K562 (cell line): ENCODE results near the gene GJD2. TPM values are rescaled to one million over a fixed set of nuclear protein-coding genes. Genes with fewer than 3 reads are reported as not detected.

Source experiments
- ATAC-seq: fragments of 200-7000 bp; cut with Tn5 transposase; 3 replicates; pipeline ENCODE4 v1.9.1; 2020; ENCODE audit warnings: moderate library complexity
- BruUV-seq: library from RNA; stranded (reverse); fragments of 400-500 nt; replicated peaks from 2 replicates; lab custom pipeline; 2021; lab: Mats Ljungman, UMichigan
- CTCF ChIA-PET: fragments of 300-600 bp; formaldehyde crosslinking; extraction: SDS; loops from one replicate; lab custom pipeline; 2021; ENCODE audit warnings: low intra/inter-chr PET ratio; lab: Yijun Ruan, JAX
- POLR2A ChIA-PET: fragments of 300-600, 350-650 bp; sonication (Branson Sonifier 250); formaldehyde crosslinking; extraction: SDS; loops from one replicate; lab custom pipeline; 2021; ENCODE audit warnings: antibody characterized with exemption, inconsistent platforms; lab: Yijun Ruan, JAX
- DNase-seq, 4 experiments: peaks; one replicate each; pipeline versions ENCODE4 v3.0.0 to v3.0.0-alpha.2; 2011 to 2018; ENCODE audit warnings: low spot score in 3 of 4, mixed read lengths in 3 of 4; ENCODE audit errors: extremely low read depth in 1 of 4
- FAIRE-seq: peaks from 2 replicates; lab custom pipeline; 2011; peaks lifted over from hg19 to GRCh38; lab: Jason Lieb, UNC
- H2AFZ ChIP-seq: 2 replicates; pipeline ENCODE4 v1.6.0; 2011; ENCODE audit warnings: low read depth, low read length, control low read depth, inconsistent platforms
- H3K27ac ChIP-seq: fragments of 200-600 bp; 3 replicates; pipeline ENCODE4 v1.8.0; 2011; ENCODE audit warnings: low read depth, mild to moderate bottlenecking, control low read depth, inconsistent platforms, low read length, moderate library complexity, mixed read lengths; ENCODE audit errors: extremely low read depth
- H3K27me3 ChIP-seq, 2 experiments: fragments of 300-600 bp in 1 of 2; 2 replicates in 1 of 2; 3 replicates in 1 of 2; pipeline versions ENCODE4 v1.6.0 to v1.8.0; 2011; ENCODE audit warnings: inconsistent platforms in 2 of 2, low read length in 2 of 2, mild to moderate bottlenecking in 1 of 2, mixed read lengths in 1 of 2, moderate library complexity in 1 of 2; ENCODE audit not compliant: control insufficient read depth in 2 of 2, insufficient read depth in 2 of 2
- H3K36me3 ChIP-seq: fragments of 300-600 bp; 3 replicates; pipeline ENCODE4 v1.8.0; 2011; ENCODE audit warnings: mild to moderate bottlenecking, low read length, inconsistent platforms; ENCODE audit not compliant: control insufficient read depth, insufficient read depth
- H3K4me1 ChIP-seq, 2 experiments: fragments of 200-600 bp in 1 of 2; replicated peaks in 1 of 2; 2 replicates in 1 of 2; 3 replicates in 1 of 2; pipeline versions ENCODE4 v1.5.1 to v1.8.0; 2011; ENCODE audit warnings: inconsistent platforms in 2 of 2, low read length in 2 of 2, mild to moderate bottlenecking in 1 of 2, mixed read lengths in 1 of 2, moderate library complexity in 1 of 2; ENCODE audit not compliant: control insufficient read depth in 2 of 2, insufficient read depth in 2 of 2
- H3K4me2 ChIP-seq: 2 replicates; pipeline ENCODE4 v1.6.1; 2011; ENCODE audit warnings: low read length, control low read depth, inconsistent platforms, mixed read lengths; ENCODE audit not compliant: insufficient read depth
- H3K4me3 ChIP-seq: fragments of 200-600 bp; sonication (generic), shearing (Covaris generic); 2 replicates; pipeline ENCODE4 v1.5.1; 2016; ENCODE audit warnings: control low read depth, inconsistent platforms
- H3K79me2 ChIP-seq: fragments of 200-600 bp; 3 replicates; pipeline ENCODE4 v1.8.0; 2011; ENCODE audit warnings: low read length, inconsistent platforms; ENCODE audit not compliant: control insufficient read depth, insufficient read depth
- H3K9ac ChIP-seq, 2 experiments: 2 replicates each; pipeline versions ENCODE4 v1.6.0 to v1.6.1; 2011; ENCODE audit warnings: low read depth in 2 of 2, low read length in 2 of 2, control low read depth in 1 of 2, inconsistent platforms in 1 of 2, mild to moderate bottlenecking in 1 of 2, mixed read lengths in 1 of 2; ENCODE audit not compliant: insufficient read depth in 1 of 2
- H3K9me1 ChIP-seq: one replicate; pipeline ENCODE4 v1.6.0; 2011; ENCODE audit warnings: inconsistent platforms, mild to moderate bottlenecking, low read length, moderate library complexity; ENCODE audit not compliant: control insufficient read depth, insufficient read depth
- H3K9me3 ChIP-seq: replicated peaks from 2 replicates; pipeline ENCODE4 v1.5.1; 2011; ENCODE audit warnings: low read depth, low read length, inconsistent platforms; ENCODE audit not compliant: control insufficient read depth, insufficient read depth
- H4K20me1 ChIP-seq: replicated peaks from 2 replicates; pipeline ENCODE4 v1.6.1; 2011; ENCODE audit warnings: low read length, inconsistent platforms, mixed read lengths; ENCODE audit not compliant: control insufficient read depth, insufficient read depth
- ATF1 ChIP-seq, 2 experiments: fragments of 450-650 bp in 1 of 2; IDR thresholded peaks; 2 replicates each; pipeline ENCODE4 v1.6.1; 2016; ENCODE audit warnings: missing compliant biosample characterization in 1 of 2, missing genetic modification characterization in 1 of 2
- FOXJ2 ChIP-seq: fragments of 200-800 bp; sonication (Bioruptor generic); IDR thresholded peaks from 2 replicates; pipeline ENCODE4 v1.6.1; 2016; ENCODE audit warnings: missing genetic modification characterization, missing compliant biosample characterization
- ILK ChIP-seq: fragments of 450-650 bp; IDR thresholded peaks from 2 replicates; pipeline ENCODE4 v1.6.1; 2016; ENCODE audit warnings: missing genetic modification characterization, low read depth, mild to moderate bottlenecking, missing compliant biosample characterization, moderate library complexity, borderline replicate concordance
- MITF ChIP-seq: IDR thresholded peaks from 2 replicates; pipeline ENCODE4 v1.6.1; 2014; ENCODE audit warnings: antibody characterized with exemption
- NELFE ChIP-seq: IDR thresholded peaks from 2 replicates; pipeline ENCODE4 v1.6.1; 2011; ENCODE audit warnings: mild to moderate bottlenecking; ENCODE audit not compliant: insufficient read depth, insufficient read length
- SETDB1 ChIP-seq: IDR thresholded peaks from one replicate; pipeline ENCODE4 v1.6.1; 2012; ENCODE audit warnings: low read length, control low read depth, inconsistent platforms
- SIN3B ChIP-seq: fragments of 450-650 bp; IDR thresholded peaks from 2 replicates; pipeline ENCODE4 v1.6.1; 2017; ENCODE audit warnings: low read depth, mild to moderate bottlenecking, moderate library complexity
- STAT5A ChIP-seq: IDR thresholded peaks from 2 replicates; pipeline ENCODE4 v1.6.1; 2012; ENCODE audit warnings: low read length, inconsistent platforms, borderline replicate concordance
- TRIM24 ChIP-seq, 2 experiments: fragments of 450-650 bp; IDR thresholded peaks; 2 replicates each; pipeline ENCODE4 v1.6.1; 2016
- ZNF253 ChIP-seq: fragments of 250-450 bp; sonication (Bioruptor Pico); conservative IDR thresholded peaks from 2 replicates; pipeline ENCODE4 v1.6.1; 2021; ENCODE audit warnings: mild to moderate bottlenecking
- WGBS: fragments of 100-300 bp; shearing (Covaris generic); methylation state at CpG from one replicate; pipeline ENCODE4 v1.1.6; 2016; ENCODE audit warnings: low coverage, mixed read lengths; ENCODE audit not compliant: insufficient coverage; ENCODE audit errors: missing lambda C conversion rate; 5-methylcytosine and 5-hydroxymethylcytosine counted together
- in situ Hi-C: fragments of 300-500 bp; cut with MboI; formaldehyde crosslinking; loops from 4 replicates; pipeline ENCODE4 v1.15.0; 2018; ENCODE audit warnings: inconsistent platforms, mixed read lengths
- intact Hi-C: fragments of 100-400 bp; cut with micrococcal nuclease; formaldehyde crosslinking; loops from 2 replicates; pipeline ENCODE4 v1.14.2; 2022
- polyA plus RNA-seq, 8 experiments: library from polyadenylated mRNA; depleted of rRNA in 4 of 8; stranded (reverse) in 5 of 8; unstranded in 3 of 8; fragments of >200 nt; fragmentation: Nextera tagmentation in 2 of 8; fragmentation: Illumina TruSeq in 1 of 8; extraction: Ambion mirVana in 2 of 8; extraction: Trizol in 1 of 8; gene quantifications; 2 replicates each; pipeline versions ENCODE4 v1.2.1 to v1.2.3, GENCODE V29; 2011 to 2014; ENCODE audit warnings: inconsistent platforms in 1 of 8, missing spikeins in 1 of 8
- total RNA-seq, 7 experiments: library from RNA; depleted of rRNA in 6 of 7; stranded (reverse); fragments of >200 nt in 6 of 7; fragmentation: Illumina TruSeq in 2 of 7; extraction: Trizol in 2 of 7; gene quantifications; 2 replicates each; pipeline versions ENCODE4 v1.2.1 to v1.2.3, GENCODE V29; 2011 to 2021; ENCODE audit warnings: low replicate concordance in 1 of 7

The GJD2 gene
- total and polyA plus RNA-seq, 9 of the 15 experiments (the other 6 are each of a cell fraction or from before 2014, with no cell fraction given) = not detected

- in situ Hi-C loops = no loop called here
- Histone ChIP-seq H3K9ac (no peak overlapping the region), H3K9me1 (no peaks in the 10 kb centered on the region), H3K9me3 (no peaks in the 10 kb centered on the region), H3K79me2 (no peaks in the 10 kb centered on the region), H4K20me1 (no peaks in the 10 kb centered on the region), H3K27me3 (peaks cover 2 to 4% of the 10 kb centered on the region in 2 experiments; a peak in 1 of 5 replicates), H2AFZ (no peak overlapping the region), H3K4me1 (no peaks in the 10 kb centered on the region; a peak in 1 of 5 replicates), H3K4me3 (no peak overlapping the region), H3K36me3 (no peaks in the 10 kb centered on the region), H3K27ac (no peak overlapping the region), H3K4me2 (no peak overlapping the region)
- BruUV-seq = no TSS peak
- intact Hi-C loops = no loop called here
- WGBS = 37% methylated on average over 2 of the region's 2 CpGs
- FAIRE-seq (no peak), ATAC-seq (no peak), DNase-seq (no peak)
- ChIA-PET CTCF (no interaction called here), POLR2A (interaction anchor here (0.6 to 1.4 kb wide), 3 partner anchors 16 to 160 kb away, joined by 3 to 6 read pairs (median 3); no protein-coding TSS in a partner anchor)
- TF ChIP-seq FOXJ2 (tag) (no peak), SETDB1 (no peak), NELFE (no peak), TRIM24 (IDR thresholded peaks at IDR 0.05) (no peak), ATF1 (CRISPR knock-in tag; IDR thresholded peaks at IDR 0.05) (no peak), ATF1 (tag; IDR thresholded peaks at IDR 0.05) (no peak), MITF (no peak), ILK (tag) (no peak), STAT5A (no peak), ZNF253 (no peak), SIN3B (no peak)
These were observed 16.8 kb downstream of the GJD2 start for GRCh38 chr15:34738002-34738401.
